ENCODE results near the gene SMG5.

- TF ChIP-seq CTCF (optimal IDR thresholded peaks at IDR 0.05 in 1 of 3, IDR thresholded peaks at IDR 0.05 in 1 of 3, conservative IDR thresholded peaks at IDR 0.05 in 1 of 3; ENCODE audit: extremely low read depth in 1 of 3, insufficient read depth in 2 of 3, low read length in 3 of 3) (no peak), EZH2 (IDR thresholded peaks at IDR 0.05; ENCODE audit: low read length) (no peak)
Measured at GRCh38 chr1:156212130-156212529, 70.5 kb downstream of the SMG5 start.
